ENCODE data around the gene PACSIN2.

Gene PACSIN2

DNA sequence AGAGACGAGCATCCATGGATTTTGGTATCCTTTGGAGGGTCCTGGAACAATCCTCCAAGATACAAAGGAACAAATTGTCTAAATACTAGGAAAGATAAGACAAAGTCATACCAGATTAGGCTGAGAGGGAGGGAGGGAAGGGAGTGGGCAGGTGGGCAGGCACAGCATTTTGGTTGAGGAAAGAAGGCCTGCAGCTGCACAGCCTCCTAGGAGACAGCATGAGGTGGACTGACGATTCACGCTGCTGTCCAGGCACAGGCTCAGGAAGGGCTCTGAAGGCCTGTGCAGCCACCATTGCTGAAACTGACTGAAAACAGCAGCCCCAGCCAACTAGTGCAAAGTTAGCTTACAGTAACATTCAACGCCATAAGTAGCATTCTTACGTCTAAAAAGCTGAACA is 64.7 kb downstream of the PACSIN2 start:
- Histone ChIP-seq H3K9me3 (replicated peaks in 1 of 11) (peaks cover 0 to 4% (median 0%) of the 10 kb centered on the region in 11 experiments; a peak in 5 of 22 replicates), H3K4me1 (peaks cover 27 to 73% (median 40%) of the 10 kb centered on the region in 10 experiments)

DNA sequence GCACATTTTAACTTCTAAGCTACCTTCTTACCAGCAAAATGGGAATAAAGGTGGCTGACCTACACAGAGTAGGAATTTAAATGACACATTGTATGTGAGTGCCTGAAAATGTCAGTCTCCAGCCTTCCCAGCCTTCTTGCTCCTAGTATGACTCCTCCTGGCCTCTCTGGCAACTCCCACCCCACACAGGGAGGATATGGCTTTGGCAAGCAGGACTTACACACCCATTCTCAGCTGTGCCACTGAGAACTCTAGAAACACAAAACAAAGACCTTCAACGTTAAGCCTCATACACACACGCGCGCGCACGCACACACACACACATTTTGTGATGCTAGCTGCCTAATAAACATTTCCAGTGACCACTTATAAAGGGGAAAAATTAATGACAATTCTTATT is 65.8 kb downstream of the PACSIN2 start:
- H3K27ac ChIP-seq, result no peak overlapping the region

More for the DNA sequence above, 64.7 kb downstream of the PACSIN2 start:
- Histone ChIP-seq H3K4me2 (no peak overlapping the region), H3K4me3 (no peak overlapping the region), H3K27ac (no peak overlapping the region), H3K36me3 (peaks cover 0 to 48% (median 26%) of the 10 kb centered on the region in 11 experiments; a peak in 18 of 22 replicates), H3K9ac (no peak overlapping the region), H3K27me3 (no peaks in the 10 kb centered on the region), H4K20me1 (peaks cover 86 to 99% (median 97%) of the 10 kb centered on the region in 11 experiments)
- TF ChIP-seq Cebpa-rat (IDR thresholded peaks at IDR 0.05), result no peak

DNA sequence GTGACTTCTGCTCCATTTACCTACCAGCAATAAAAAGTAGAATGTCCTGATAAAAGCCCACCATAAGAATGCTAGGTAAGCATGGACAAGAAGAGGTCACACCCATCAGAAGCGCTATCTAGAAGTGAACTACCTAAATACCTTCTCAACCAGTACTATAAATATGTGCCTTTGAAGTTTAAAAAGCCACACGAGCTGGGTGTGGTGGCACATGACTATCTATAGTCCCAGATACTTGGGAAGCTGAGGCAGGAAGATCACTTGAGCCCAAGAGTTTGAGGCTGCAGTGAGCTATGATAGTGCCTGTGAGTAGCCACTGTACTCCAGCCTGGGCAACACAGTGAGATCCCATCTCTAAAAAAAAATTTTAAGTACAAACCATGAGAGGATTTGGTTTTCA is 66.7 kb downstream of the PACSIN2 start:
- Histone ChIP-seq H3K36me3 (peaks cover 8 to 53% (median 27%) of the 10 kb centered on the region in 11 experiments; a peak in 19 of 22 replicates), H3K9me3 (replicated peaks in 1 of 11) (no peaks in the 10 kb centered on the region), H3K4me2 (peak overlapping the region in 7 of 11 experiments; percentile 48 to 82 (median 59); a peak in 14 of 22 replicates), H3K4me3 (no peak overlapping the region), H3K4me1 (peaks cover 29 to 70% (median 41%) of the 10 kb centered on the region in 10 experiments), H4K20me1 (peaks cover 88 to 99% (median 96%) of the 10 kb centered on the region in 11 experiments), H3K9ac (no peak overlapping the region), H3K27me3 (no peaks in the 10 kb centered on the region), H3K27ac (peak overlapping the region in 1 of 11 experiments; percentile 48; a peak in 1 of 22 replicates)
- TF ChIP-seq Cebpa-rat (IDR thresholded peaks at IDR 0.05), result no peak

More for the DNA sequence above, 65.8 kb downstream of the PACSIN2 start:
- peaks cover 0 to 46% (median 18%) of the 10 kb centered on the region in 11 experiments; a peak in 14 of 22 replicates for H3K36me3 ChIP-seq
- peak overlapping the region in 3 of 11 experiments; percentile 15 to 69 (median 31); a peak in 5 of 22 replicates for H3K4me2 ChIP-seq
- H3K4me3 ChIP-seq, result no peak overlapping the region
- peak overlapping the region in 1 of 11 experiments; percentile 21; a peak in 1 of 22 replicates for H3K9ac ChIP-seq
- H3K4me1 ChIP-seq, result peaks cover 29 to 74% (median 41%) of the 10 kb centered on the region in 10 experiments
- H3K9me3 ChIP-seq (replicated peaks in 1 of 11), result no peaks in the 10 kb centered on the region
- H3K27me3 ChIP-seq, result no peaks in the 10 kb centered on the region
- TF ChIP-seq Cebpa-rat (IDR thresholded peaks at IDR 0.05), result no peak
- peaks cover 88 to 99% (median 97%) of the 10 kb centered on the region in 11 experiments for H4K20me1 ChIP-seq

DNA sequence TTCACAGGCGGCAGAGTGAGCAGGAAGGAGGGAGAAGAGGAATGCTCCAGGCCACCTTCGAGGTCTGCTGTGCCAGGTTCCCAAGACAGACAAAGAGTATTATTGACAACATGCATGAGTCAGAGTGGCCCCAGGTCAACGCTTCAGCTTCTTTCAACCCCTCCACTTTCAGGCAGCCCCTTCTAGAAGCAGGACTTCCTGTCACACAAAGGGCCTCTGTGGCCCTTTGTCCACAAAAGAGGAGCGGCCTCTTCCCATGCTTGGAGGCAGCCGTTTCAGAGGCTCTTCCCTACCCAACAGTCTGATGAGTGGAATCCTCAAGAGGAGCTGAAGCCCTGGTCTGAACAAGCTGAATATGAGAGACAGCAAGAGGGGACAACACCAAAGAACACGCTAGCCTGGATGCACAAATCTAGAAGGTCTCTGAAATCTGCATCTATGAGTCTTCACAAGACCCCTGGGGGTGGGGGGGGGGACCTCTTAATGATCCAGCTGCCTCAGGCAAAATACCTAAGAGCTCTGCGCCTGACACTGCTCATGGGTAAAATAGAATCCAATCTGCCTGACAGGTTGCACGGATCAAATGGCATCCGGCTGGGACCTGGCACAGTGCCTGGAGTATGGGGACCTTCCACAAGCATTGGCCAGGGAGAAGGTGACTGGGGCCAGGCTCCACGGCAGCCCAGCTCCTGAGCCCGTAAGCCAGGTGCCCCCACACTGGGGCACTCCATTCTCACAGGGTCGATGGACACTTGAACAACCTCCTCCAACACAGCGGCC is 67.5 kb downstream of the PACSIN2 start:
- Histone ChIP-seq H3K27ac (peak overlapping the region in 9 of 11 experiments; percentile 2 to 58 (median 45); a peak in 15 of 22 replicates), H3K4me1 (peaks cover 29 to 70% (median 41%) of the 10 kb centered on the region in 10 experiments)

DNA sequence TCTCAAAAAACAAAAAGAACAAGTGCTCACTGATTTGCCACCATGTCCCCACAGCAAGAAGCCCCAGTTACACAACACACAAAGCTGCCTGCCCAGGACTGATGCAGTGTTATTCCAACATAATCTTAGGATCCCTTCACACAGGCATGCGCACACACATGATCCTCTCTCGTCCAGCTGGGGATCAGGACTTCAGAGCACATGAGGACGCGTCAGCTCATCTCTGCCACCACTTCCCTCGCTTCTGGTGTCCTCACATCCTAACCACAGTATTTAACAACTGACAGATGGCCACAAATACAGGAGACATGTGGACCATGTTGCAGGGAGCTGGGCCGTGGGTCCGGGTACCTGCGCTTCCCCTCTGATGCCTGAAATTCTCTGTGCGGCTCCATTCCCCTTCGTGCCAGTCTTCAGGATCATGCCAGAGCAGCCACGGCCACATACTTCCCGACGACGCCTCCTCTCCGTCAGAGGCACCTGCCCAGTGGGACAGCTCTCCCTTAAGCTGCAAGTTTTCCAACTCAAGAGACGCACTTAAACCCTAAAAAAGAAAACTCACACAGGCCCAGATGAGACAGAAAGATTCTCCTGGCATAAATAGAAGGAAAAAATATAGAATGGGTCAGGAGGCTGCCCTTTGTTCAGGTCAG is 68.3 kb downstream of the PACSIN2 start:
- H3K27ac ChIP-seq, result peak overlapping the region in 10 of 11 experiments; percentile 26 to 58 (median 36); a peak in 18 of 22 replicates
- peaks cover 72 to 97% (median 83%) of the 10 kb centered on the region in 11 experiments for H4K20me1 ChIP-seq
- no peaks in the 10 kb centered on the region for H3K27me3 ChIP-seq
- TF ChIP-seq Cebpa-rat (IDR thresholded peaks at IDR 0.05), result no peak
- no peaks in the 10 kb centered on the region for H3K9me3 ChIP-seq (replicated peaks in 1 of 11)
- peaks cover 9 to 55% (median 34%) of the 10 kb centered on the region in 11 experiments; a peak in 19 of 22 replicates for H3K36me3 ChIP-seq
- H3K4me2 ChIP-seq, result peak overlapping the region; percentile 47 to 82 (median 59)
- H3K9ac ChIP-seq, result peak overlapping the region in 8 of 11 experiments; percentile 2 to 37 (median 11); a peak in 7 of 22 replicates
- peaks cover 29 to 70% (median 41%) of the 10 kb centered on the region in 10 experiments for H3K4me1 ChIP-seq
- no peak overlapping the region for H3K4me3 ChIP-seq

More for the DNA sequence above, 67.5 kb downstream of the PACSIN2 start:
- H3K36me3 ChIP-seq, result peaks cover 9 to 59% (median 34%) of the 10 kb centered on the region in 11 experiments; a peak in 19 of 22 replicates
- H3K4me3 ChIP-seq, result no peak overlapping the region
- peaks cover 79 to 98% (median 89%) of the 10 kb centered on the region in 11 experiments for H4K20me1 ChIP-seq
- peak overlapping the region; percentile 47 to 82 (median 59) for H3K4me2 ChIP-seq
- H3K27me3 ChIP-seq, result no peaks in the 10 kb centered on the region
- peak overlapping the region in 5 of 11 experiments; percentile 2 to 37 (median 8); a peak in 5 of 22 replicates for H3K9ac ChIP-seq
- no peaks in the 10 kb centered on the region for H3K9me3 ChIP-seq (replicated peaks in 1 of 11)
- TF ChIP-seq Cebpa-rat (IDR thresholded peaks at IDR 0.05), result no peak

DNA sequence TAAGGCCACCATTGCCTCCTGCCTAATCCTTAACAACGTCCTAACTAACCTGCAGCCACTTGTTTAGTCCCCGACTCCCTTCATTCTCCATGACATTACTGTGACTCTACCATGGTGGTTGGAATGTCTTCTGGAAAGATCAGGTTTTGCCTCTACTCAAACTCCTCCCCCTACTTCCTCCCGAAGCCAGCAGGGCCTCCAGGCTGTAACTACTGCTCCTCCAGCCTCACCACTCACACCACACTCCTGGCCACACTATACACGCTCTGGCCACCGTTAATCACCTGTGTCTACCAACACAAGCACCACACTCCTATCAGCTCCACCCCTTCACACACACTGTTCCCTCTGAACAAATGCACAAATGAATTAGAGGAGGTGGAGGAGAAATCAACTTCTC is 69.2 kb downstream of the PACSIN2 start:
- Histone ChIP-seq H3K4me1 (peaks cover 29 to 70% (median 39%) of the 10 kb centered on the region in 10 experiments), H3K4me3 (no peak overlapping the region), H3K9me3 (replicated peaks in 1 of 11) (no peaks in the 10 kb centered on the region), H4K20me1 (peaks cover 62 to 96% (median 80%) of the 10 kb centered on the region in 11 experiments), H3K9ac (peak overlapping the region in 3 of 11 experiments; percentile 30 to 37 (median 31); a peak in 2 of 22 replicates), H3K27me3 (no peaks in the 10 kb centered on the region), H3K4me2 (peak overlapping the region; percentile 47 to 82 (median 59); a peak in 20 of 22 replicates), H3K36me3 (peaks cover 9 to 59% (median 33%) of the 10 kb centered on the region in 11 experiments; a peak in 19 of 22 replicates), H3K27ac (peak overlapping the region in 5 of 11 experiments; percentile 30 to 48 (median 34); a peak in 4 of 22 replicates)
- no peak for TF ChIP-seq Cebpa-rat (IDR thresholded peaks at IDR 0.05)

DNA sequence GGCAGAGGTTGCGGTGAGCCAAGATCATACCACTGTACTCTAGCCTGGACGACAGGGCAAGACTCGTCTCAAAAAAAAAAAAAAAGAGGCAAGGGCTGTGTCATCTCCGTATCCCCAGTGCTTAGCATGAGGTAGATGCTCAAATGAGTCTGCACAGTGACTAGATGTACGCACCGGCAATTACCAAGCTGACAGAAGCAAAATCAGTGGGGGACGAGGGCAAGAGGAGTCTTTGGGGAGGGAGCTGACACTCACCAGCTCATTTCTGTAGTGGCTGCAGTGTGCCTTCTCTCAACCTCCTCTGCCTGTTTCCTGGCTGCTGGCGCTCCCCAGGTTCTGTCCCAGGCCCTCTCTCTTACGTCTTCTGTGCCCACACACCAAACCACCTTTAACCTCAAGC is 69.9 kb downstream of the PACSIN2 start:
- Histone ChIP-seq H3K9me3 (replicated peaks in 1 of 11) (no peaks in the 10 kb centered on the region), H3K36me3 (peaks cover 9 to 59% (median 32%) of the 10 kb centered on the region in 11 experiments; a peak in 19 of 22 replicates), H3K27ac (peak overlapping the region in 2 of 11 experiments; percentile 32 to 40; a peak in 2 of 22 replicates), H3K9ac (no peak overlapping the region), H3K4me1 (peaks cover 35 to 76% (median 43%) of the 10 kb centered on the region in 10 experiments), H4K20me1 (peaks cover 64 to 97% (median 80%) of the 10 kb centered on the region in 11 experiments), H3K27me3 (no peaks in the 10 kb centered on the region), H3K4me3 (no peak overlapping the region), H3K4me2 (peak overlapping the region in 2 of 11 experiments; percentile 69 to 82; a peak in 4 of 22 replicates)
- TF ChIP-seq Cebpa-rat (IDR thresholded peaks at IDR 0.05), result no peak

DNA sequence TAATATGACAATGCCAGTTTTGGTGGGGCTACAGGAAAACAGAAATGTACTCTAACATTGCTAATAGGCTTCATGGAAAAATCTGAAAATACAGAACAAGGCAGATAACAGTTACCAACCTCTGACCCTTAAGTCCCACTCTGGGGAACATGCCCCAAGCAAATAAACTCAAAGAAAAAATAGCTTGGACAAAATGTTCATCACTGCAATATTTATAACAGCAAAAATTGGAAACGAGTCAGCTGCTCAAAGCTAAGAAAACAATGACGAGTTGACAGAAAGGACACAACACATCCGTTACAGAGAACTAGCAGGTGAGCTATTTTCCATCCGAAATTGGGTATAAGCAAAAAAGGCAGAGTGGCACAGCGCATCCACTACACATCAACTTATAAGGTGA is 70.5 kb downstream of the PACSIN2 start:
- Histone ChIP-seq H3K9me3 (replicated peaks in 1 of 11) (no peaks in the 10 kb centered on the region), H3K9ac (no peak overlapping the region), H3K27ac (no peak overlapping the region), H3K4me3 (no peak overlapping the region), H3K4me2 (peak overlapping the region in 1 of 11 experiments; percentile 82; a peak in 3 of 22 replicates), H3K36me3 (peaks cover 9 to 59% (median 32%) of the 10 kb centered on the region in 11 experiments; a peak in 19 of 22 replicates), H3K4me1 (peaks cover 41 to 77% (median 49%) of the 10 kb centered on the region in 10 experiments), H3K27me3 (no peaks in the 10 kb centered on the region), H4K20me1 (peaks cover 64 to 97% (median 84%) of the 10 kb centered on the region in 11 experiments)
- no peak for TF ChIP-seq Cebpa-rat (IDR thresholded peaks at IDR 0.05)
